ENCODE data around the gene MADD. TPM values are rescaled to one million over a fixed set of nuclear protein-coding genes. Genes with fewer than 3 reads are reported as not detected.

Gene MADD
- total RNA-seq, 1 experiment from 2014 or later: 24.8 TPM

DNA sequence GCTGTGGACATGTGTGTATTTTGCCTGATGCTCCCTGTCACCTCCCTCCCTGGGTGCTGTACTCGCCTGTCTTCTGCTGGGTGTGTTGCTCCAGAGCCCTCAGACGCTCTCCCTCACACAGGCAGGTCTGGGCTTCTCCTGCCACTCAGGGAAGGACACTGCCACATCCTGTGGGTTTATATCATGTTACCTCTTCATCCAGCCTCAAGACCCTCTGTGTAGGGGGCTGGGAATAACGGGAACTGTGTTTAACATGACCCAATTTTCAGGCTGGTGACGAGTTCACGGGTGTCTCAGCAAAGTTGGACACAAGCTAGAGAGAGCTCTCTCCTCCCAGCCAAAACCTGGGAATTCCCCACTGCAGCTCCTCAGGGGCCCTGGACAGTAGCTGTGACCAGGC is 58.0 kb downstream of the MADD start:
- no peak overlapping the region for H3K4me3 Mint-ChIP-seq (ENCODE audit: unreplicated experiment)
- no peaks in the 10 kb centered on the region for H3K27me3 Mint-ChIP-seq (ENCODE audit: insufficient read depth, unreplicated experiment)
- H3K27ac Mint-ChIP-seq (ENCODE audit: low read depth, unreplicated experiment): no peak overlapping the region
- POLR2A ChIA-PET: interaction anchor here (0.7 kb wide), 1 partner anchor 49 kb away, joined by 3 read pairs; no protein-coding TSS in a partner anchor
- intact Hi-C loops (cut with micrococcal nuclease): no loop called here
- peaks cover 7% of the 10 kb centered on the region for H3K4me1 Mint-ChIP-seq (ENCODE audit: insufficient read depth, unreplicated experiment)
- DNase-seq (ENCODE audit: unreplicated experiment): no peak
- BruUV-seq (replicated peaks): no TSS peak
- TF ChIP-seq, protein P1, sequence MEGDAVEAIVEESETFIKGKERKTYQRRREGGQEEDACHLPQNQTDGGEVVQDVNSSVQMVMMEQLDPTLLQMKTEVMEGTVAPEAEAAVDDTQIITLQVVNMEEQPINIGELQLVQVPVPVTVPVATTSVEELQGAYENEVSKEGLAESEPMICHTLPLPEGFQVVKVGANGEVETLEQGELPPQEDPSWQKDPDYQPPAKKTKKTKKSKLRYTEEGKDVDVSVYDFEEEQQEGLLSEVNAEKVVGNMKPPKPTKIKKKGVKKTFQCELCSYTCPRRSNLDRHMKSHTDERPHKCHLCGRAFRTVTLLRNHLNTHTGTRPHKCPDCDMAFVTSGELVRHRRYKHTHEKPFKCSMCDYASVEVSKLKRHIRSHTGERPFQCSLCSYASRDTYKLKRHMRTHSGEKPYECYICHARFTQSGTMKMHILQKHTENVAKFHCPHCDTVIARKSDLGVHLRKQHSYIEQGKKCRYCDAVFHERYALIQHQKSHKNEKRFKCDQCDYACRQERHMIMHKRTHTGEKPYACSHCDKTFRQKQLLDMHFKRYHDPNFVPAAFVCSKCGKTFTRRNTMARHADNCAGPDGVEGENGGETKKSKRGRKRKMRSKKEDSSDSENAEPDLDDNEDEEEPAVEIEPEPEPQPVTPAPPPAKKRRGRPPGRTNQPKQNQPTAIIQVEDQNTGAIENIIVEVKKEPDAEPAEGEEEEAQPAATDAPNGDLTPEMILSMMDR (IDR thresholded peaks at IDR 0.05; ENCODE audit: unreplicated experiment): no peak
- H3K9me3 Mint-ChIP-seq (ENCODE audit: unreplicated experiment): no peaks in the 10 kb centered on the region
- peaks cover 25% of the 10 kb centered on the region for H3K36me3 Mint-ChIP-seq (ENCODE audit: insufficient read depth, unreplicated experiment)
- CTCF ChIA-PET: interaction anchor here (1.4 kb wide), 1 partner anchor 46 kb away, joined by 5 read pairs; no protein-coding TSS in a partner anchor

DNA sequence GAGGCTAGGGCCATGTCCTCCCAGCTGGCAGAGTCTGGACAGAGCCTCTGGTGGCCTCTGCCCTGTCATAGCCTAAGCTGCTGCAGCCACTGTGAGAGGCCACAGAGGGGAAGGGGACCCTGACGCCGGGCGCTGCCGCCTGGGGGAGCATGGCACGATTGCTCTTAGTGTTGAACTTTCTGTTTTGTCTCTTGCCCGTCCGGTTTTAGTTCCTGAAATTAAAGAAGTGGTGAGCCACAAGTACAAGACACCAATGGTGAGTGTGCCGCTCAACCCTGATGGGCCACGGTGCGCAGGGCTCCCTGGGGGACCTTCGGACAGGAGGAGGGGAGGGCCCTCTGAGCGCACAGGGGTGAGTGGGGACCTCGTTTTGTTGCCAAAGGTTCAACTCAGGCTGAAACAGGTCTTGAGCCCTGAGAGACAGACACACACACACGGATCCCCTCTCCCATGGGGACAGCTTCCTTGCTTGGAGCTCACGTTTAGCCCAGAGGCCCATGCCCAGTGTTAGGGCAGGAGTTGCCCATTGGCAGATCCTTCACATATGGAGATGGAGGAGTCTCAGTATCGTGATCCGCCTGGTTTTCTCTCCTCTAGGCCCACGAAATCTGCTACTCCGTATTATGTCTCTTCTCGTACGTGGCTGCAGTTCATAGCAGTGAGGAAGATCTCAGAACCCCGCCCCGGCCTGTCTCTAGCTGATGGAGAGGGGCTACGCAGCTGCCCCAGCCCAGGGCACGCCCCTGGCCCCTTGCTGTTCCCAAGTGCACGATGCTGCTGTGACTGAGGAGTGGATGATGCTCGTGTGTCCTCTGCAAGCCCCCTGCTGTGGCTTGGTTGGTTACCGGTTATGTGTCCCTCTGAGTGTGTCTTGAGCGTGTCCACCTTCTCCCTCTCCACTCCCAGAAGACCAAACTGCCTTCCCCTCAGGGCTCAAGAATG is 58.8 kb downstream of the MADD start:
- intact Hi-C loops (cut with micrococcal nuclease): no loop called here

DNA sequence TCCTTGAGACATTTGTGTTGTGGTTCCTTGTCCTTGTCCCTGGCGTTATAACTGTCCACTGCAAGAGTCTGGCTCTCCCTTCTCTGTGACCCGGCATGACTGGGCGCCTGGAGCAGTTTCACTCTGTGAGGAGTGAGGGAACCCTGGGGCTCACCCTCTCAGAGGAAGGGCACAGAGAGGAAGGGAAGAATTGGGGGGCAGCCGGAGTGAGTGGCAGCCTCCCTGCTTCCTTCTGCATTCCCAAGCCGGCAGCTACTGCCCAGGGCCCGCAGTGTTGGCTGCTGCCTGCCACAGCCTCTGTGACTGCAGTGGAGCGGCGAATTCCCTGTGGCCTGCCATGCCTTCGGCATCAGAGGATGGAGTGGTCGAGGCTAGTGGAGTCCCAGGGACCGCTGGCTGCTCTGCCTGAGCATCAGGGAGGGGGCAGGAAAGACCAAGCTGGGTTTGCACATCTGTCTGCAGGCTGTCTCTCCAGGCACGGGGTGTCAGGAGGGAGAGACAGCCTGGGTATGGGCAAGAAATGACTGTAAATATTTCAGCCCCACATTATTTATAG is 59.6 kb downstream of the MADD start:
- no peak for DNase-seq (ENCODE audit: unreplicated experiment)
- intact Hi-C loops (cut with micrococcal nuclease): no loop called here
- H3K4me3 Mint-ChIP-seq (ENCODE audit: unreplicated experiment): no peak overlapping the region
- TF ChIP-seq, protein P1 (IDR thresholded peaks at IDR 0.05; ENCODE audit: unreplicated experiment): no peak
- H3K27ac Mint-ChIP-seq (ENCODE audit: low read depth, unreplicated experiment): peak overlapping the region; percentile 35
- H3K9me3 Mint-ChIP-seq (ENCODE audit: unreplicated experiment): no peaks in the 10 kb centered on the region
- BruUV-seq (replicated peaks): TSS peak; percentile 36
- H3K27me3 Mint-ChIP-seq (ENCODE audit: insufficient read depth, unreplicated experiment): no peaks in the 10 kb centered on the region
- peaks cover 7% of the 10 kb centered on the region for H3K4me1 Mint-ChIP-seq (ENCODE audit: insufficient read depth, unreplicated experiment)
- H3K36me3 Mint-ChIP-seq (ENCODE audit: insufficient read depth, unreplicated experiment): peaks cover 25% of the 10 kb centered on the region
- ChIA-PET POLR2A (interaction anchor here (1.2 kb wide), 1 partner anchor 9 kb away, joined by 3 read pairs; no protein-coding TSS in a partner anchor), CTCF (interaction anchor here (0.7 kb wide), 2 partner anchors 32 to 417 kb away, joined by 3 read pairs; no protein-coding TSS in a partner anchor)

More for the DNA sequence above, 58.8 kb downstream of the MADD start:
- ChIA-PET CTCF (interaction anchor here (1.4 kb wide), 1 partner anchor 45 kb away, joined by 5 read pairs; no protein-coding TSS in a partner anchor), POLR2A (interaction anchor here (0.7 kb wide), 1 partner anchor 50 kb away, joined by 3 read pairs; no protein-coding TSS in a partner anchor)
- no TSS peak for BruUV-seq (replicated peaks)
- Mint-ChIP-seq H3K27me3 (ENCODE audit: insufficient read depth, unreplicated experiment) (no peaks in the 10 kb centered on the region), H3K4me3 (ENCODE audit: unreplicated experiment) (no peak overlapping the region), H3K36me3 (ENCODE audit: insufficient read depth, unreplicated experiment) (peaks cover 25% of the 10 kb centered on the region), H3K27ac (ENCODE audit: low read depth, unreplicated experiment) (peak overlapping the region; percentile 35), H3K9me3 (ENCODE audit: unreplicated experiment) (no peaks in the 10 kb centered on the region), H3K4me1 (ENCODE audit: insufficient read depth, unreplicated experiment) (peaks cover 7% of the 10 kb centered on the region)
- TF ChIP-seq, protein P1 (IDR thresholded peaks at IDR 0.05; ENCODE audit: unreplicated experiment): no peak
- DNase-seq (ENCODE audit: unreplicated experiment): no peak
